NCI-H2196 treated with DMSO at 0.1 percent for 48 hours (cell line): ENCODE results near the gene GABBR2.

Experiments
- DNase-seq: peaks from one replicate; lab custom pipeline; 2025; ENCODE audit not compliant: unreplicated experiment; lab: John Stamatoyannopoulos, UW

GABBR2 gene

GRCh38 chr9:98375138-98375726 is 333.5 kb downstream of the GABBR2 start:
- DNase-seq = no peak

DNA sequence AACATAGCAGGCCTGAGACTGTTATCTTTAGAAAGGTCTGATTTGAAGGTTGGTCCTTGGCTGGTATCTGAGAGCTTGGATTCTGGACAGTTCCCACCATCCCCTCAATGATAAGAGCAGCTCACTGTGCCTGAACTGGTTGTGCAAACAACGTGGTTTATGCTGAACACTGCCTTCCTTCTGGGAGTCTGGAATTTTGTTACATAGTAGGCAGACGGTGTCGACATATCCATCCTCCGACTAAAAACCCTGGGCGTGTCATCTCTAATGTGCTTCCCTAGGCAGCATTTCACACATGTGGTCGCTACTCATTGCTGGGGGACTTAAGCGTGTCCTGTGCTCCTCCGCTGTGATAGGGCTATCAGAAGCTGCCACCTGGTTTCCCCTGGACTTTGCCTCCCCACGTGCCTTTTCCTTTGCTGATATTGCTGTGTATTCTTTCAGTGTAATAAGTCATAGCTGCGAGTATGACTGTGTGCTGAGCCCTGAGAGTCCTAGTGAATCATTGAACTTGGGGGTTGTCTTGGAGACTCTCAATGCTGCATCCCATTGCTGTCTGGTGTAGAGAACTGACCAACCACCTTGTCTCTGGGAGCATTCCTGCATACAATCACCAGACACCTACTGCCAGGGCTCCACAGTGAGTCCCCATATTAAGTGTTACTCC is 334.2 kb downstream of the GABBR2 start:
- no peak for DNase-seq

DNA sequence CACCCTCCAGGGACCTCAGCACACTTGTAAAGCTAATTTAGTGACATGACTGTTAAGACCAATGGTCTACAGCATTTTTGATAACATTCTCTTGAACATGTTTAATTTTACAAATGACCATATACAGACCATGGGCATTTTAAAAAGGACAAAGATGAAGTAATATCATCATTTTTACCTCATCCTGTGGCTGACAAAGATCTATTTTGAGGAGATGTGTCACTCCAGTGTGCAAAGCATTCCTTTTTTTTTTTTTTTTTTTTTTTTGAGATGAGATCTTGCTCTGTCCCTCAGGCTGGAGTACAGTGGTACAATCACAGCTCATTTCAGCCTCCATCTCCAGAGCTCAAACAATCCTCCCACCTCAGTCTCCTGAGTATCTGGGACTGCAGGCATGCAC is 335.1 kb downstream of the GABBR2 start:
- no peak for DNase-seq

- DNase-seq = no peak
Measured at GRCh38 chr9:98372077-98372836, 336.5 kb downstream of the GABBR2 start.

DNA sequence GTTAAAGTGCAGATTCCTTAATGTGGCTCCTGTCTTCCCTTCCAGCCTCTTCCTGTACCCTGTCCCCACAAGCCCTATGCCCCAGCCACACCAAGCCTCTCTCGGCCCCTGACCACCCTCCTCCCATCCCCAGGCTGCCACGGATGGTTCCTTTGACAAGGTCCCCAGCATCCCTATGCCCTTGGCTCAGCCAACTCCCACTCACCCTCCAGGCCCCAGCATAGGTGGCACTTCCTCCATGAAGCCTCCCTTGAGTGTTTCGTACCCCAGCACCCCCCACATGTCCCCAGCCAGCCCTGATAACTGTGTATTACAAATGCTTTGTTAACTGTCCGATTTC is 337.8 kb downstream of the GABBR2 start:
- no peak for DNase-seq

GRCh38 chr9:98370300-98370975 is 338.3 kb downstream of the GABBR2 start:
- no peak for DNase-seq

DNA sequence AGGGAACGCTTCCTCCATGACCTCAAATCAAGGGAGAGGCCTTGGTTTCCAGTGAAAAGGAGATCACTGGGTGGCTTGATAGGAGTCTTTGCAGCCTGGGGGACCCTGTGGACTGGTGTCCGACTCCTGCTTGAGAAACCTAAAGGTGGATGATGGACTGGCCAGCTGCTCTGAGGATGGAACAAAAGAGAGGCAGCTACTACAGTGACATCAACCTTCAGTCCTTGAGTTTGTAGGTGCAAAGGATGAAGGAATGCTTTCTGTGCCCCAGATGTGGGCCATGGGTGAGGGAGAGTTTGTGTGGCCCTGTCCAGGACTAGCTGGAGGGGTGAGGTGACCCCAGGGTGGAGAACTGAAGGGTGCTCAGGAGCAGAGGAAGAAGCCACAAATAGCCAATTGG is 338.8 kb downstream of the GABBR2 start:
- no peak for DNase-seq

DNA sequence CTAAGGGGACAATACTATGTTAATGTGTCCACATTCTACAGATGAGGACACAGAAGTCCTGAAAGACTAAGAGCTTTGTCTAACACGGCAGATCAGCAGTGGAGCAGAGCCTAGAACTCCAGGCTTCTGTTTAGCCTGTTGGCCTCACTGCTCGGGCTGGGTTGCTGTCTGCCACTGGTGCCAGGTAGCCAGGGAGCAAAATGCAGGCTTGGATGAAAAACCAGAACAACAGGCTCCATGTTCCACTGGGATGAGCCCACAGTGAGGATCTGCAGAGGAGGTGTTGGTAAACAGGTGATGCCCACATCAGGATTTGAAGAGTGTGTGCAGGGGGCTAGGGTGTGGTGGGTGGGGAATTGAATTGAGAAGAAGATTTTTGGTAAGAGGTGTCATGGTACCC is 339.3 kb downstream of the GABBR2 start:
- no peak for DNase-seq

DNA sequence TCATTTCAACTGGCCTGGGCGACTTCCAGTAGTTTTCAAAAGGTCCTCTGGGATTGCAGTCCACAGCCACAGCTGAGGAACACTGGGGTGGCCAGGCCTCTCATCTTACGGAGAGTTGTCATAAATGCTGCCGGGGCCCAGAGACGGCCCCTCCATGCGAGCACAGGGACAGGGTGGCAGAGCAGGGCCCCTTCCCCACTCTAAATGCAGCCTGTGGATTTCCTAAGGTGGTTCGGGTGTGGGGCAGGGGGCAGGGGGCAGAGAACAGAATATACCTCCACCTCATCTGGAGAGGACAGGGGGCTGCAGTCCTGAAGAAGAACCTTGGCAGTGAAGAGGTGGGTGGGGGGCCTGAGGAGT is 339.7 kb downstream of the GABBR2 start:
- no peak for DNase-seq

DNA sequence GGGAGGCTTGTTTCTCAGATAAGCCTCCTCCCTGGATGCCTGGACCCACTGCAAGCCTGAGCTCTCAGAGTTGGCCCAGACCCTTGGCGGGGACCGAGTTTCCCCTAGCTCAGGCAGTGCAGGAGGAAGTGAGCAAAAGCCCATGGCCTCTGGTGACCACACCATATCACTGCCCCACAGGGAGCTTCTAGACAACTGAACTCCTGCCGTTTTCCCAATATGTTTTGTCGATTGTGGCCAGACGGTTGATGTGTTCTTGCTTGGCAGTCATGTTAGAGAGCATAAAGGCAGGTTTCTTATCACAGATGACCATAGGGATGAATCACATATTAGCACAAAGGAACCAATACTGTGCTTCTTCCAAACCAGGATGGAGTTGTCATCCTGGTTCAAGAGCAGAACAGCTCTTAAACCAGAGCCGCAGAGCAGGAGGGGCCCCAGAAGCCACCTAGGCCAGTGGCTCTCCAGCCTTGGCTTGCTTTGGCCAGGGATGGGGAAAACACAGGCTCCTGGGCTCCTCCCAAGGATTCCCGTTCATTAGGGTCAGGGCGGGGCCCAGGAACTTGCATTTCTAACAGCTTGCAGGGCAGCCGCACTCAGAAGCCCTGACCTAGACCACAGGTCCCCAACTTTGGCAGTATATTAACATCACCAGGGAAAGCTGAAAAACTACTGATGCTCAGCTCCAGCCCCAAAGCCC is 340.2 kb downstream of the GABBR2 start:
- no peak for DNase-seq

- DNase-seq = no peak
Measured at GRCh38 chr9:98367923-98368322, 340.8 kb downstream of the GABBR2 start.

DNA sequence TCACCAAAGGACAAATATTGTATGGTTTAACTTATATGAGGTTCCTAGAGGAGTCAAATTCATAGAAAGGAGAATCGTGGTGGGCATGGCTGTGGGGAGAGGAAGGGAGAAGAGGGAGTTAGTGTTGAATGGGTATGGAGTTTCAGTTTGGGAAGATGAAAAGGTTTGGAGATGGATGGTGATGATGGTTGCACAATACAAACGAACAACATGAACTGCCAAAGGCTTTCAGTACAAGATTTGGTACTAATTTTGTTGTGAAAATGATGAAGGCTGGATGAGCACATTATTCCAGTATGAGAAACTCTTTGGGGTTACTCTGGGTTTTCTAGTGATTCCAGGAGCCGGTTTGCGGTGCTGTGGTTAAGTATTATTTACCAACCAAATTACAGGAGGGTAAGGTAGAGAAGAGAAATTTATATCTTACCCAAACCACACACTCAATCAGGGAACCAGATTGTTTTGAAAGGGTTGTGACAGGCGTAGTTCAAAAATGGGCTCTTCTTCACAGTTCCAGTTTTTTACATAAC is 341.3 kb downstream of the GABBR2 start:
- no peak for DNase-seq

DNA sequence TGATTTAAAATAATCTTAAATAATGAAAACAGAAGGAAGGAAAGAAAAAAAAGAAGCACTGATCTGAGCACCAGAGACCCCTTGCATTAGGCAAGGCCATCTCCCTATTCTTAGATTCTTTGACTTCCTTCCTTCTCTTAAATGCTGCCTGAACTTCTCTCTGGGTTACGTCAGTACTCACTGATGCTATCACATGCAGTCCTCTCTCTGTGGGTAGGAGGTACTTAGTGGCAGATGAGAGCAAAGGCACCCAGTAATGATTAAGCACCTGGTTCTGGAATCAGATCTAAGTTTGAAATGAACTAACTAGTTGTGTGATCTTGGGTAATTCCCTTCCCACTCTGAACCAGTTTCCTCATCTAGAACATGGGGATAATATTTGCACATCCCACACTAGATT is 343.0 kb downstream of the GABBR2 start:
- DNase-seq = no peak

DNA sequence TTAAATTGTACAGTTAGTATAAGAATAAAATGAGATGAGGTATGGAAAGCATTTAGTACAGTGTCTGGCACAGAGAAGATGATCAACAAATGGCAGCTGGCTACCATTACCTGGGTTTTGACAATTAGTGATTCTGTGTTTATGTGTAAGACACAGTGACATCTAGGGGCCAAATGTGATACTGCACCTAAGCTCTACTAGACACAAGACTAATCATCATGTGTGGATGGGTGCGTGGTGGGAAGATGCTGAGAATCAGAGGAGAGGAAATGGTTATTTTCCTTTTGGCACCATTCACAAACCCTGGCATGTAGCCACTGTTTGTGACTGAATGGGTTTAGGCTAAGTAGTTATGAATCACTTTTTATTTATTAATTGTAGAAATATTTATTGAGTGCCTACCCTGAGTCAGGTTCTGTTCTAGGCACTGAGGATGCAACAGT is 343.5 kb downstream of the GABBR2 start:
- no peak for DNase-seq

- no peak for DNase-seq
Measured at GRCh38 chr9:98364086-98364485, 344.6 kb downstream of the GABBR2 start.

- DNase-seq = no peak
Measured at GRCh38 chr9:98363644-98364043, 345.1 kb downstream of the GABBR2 start.

DNA sequence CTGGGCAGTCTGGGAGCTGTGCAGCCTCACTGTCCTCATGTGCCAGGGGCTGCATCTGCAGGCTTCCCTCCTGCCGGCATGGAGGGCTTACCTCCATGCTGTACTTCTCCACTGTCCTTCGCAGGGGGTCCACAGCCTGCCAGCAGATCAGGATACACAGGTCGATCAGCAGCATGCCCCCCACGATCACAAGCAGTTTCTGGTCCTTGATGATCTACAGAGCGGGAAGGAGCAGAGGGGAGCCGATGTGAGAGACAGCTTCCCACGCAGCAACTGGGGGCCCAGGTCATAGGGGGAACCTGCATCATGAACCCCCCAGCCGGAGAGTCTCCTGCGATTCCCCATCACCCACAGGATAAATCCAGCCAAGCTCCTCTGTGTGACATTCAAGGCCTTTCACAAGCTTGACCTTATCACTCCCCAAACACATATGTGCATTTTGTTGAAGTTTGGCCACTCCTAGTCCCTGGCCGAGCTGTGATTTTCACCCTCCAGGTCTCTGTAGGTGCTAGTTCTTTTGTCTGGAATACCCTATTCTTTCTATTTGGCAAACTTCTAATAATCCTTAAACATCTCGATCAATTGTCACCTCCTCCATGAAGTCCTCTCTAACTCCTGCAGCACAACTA is 346.0 kb downstream of the GABBR2 start:
- no peak for DNase-seq

DNA sequence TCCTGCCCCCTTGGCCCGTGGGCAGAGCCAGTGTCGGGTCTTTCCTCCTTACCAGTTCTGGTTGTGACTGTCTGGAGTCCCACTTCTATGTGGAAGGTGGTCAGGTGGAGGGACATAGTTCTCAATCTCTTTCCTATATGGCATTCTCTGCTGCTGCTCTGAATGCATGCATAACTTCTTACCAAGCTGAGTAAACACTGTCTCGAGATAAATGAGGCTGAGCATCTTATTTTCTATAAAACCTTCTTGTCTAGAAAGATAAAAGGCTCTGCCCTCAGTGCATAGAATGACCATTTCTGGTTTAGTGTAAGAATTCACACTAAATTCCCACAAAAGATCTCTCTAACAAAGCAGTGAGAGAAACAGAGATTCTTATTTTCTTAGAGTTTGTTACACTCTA is 347.1 kb downstream of the GABBR2 start:
- no peak for DNase-seq

DNA sequence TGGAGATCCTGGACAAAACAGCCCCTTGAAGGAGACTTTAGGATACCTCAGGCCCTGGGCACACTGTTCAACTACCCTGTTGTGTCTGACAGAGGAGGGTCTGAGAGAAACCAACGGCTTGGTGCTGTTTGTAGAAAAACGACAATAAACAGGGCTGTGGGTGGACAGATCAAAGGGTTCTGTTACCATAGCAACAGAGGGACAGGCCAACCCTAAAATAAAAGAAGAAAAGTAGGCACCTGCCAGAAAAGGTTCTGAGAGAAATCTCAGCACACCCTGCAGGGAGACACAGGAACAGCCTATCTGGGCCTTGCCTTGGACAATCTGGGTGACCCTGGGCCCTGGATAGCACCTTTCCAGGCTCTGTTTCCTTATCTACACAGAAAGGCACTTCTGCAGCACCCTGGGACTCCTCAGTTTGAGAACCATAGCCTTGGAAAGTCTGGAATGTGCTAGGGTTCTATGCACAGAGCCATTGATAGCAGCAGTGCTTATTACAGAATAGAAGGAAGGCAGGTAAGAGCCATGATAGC is 348.5 kb downstream of the GABBR2 start:
- no peak for DNase-seq

- DNase-seq = no peak
Measured at GRCh38 chr9:98359569-98359968, 349.2 kb downstream of the GABBR2 start.
